ENCODE measurements around the gene ADAP2. TPM values are rescaled to one million over a fixed set of nuclear protein-coding genes. Genes with fewer than 3 reads are reported as not detected.

ADAP2 gene
- total and polyA plus RNA-seq, 2 donors (not counting 1 experiment from before 2014, with no cell fraction given): 3.8 to 4.3 TPM

Other genes with a start within 250 kb of the ADAP2 start
- 14.1 and 16.7 TPM in 2 replicates for gene CRLF3, start 97.3 kb upstream of the ADAP2 start, total RNA-seq
- 12.6 and 13.9 TPM in 2 replicates for gene CRLF3, start 97.3 kb upstream of the ADAP2 start, polyA plus RNA-seq
- 0.77 and 0.83 TPM in 2 replicates for gene ATAD5, start 90.0 kb upstream of the ADAP2 start, total RNA-seq
- gene ATAD5, start 90.0 kb upstream of the ADAP2 start, polyA plus RNA-seq: 1.6 and 3.3 TPM in 2 replicates
- gene TEFM, start 15.7 kb upstream of the ADAP2 start, total RNA-seq: 10.3 and 11.1 TPM in 2 replicates
- 10.7 and 10.9 TPM in 2 replicates for gene TEFM, start 15.7 kb upstream of the ADAP2 start, polyA plus RNA-seq
- 11.3 and 13.4 TPM in 2 replicates for gene RNF135, start 49.1 kb downstream of the ADAP2 start, total RNA-seq
- 12.8 and 15.2 TPM in 2 replicates for gene RNF135, start 49.1 kb downstream of the ADAP2 start, polyA plus RNA-seq
- 52.1 and 78.8 TPM in 2 replicates for gene NF1, start 173.0 kb downstream of the ADAP2 start, total RNA-seq
- 51.7 and 52.8 TPM in 2 replicates for gene NF1, start 173.0 kb downstream of the ADAP2 start, polyA plus RNA-seq